ENCODE results near the gene BNC1. TPM values are rescaled to one million over a fixed set of nuclear protein-coding genes. Genes with fewer than 3 reads are reported as not detected.

BNC1 gene
- total RNA-seq, 5 donors from 2014 or later (not counting 1 experiment from before 2014, with no cell fraction given): not detected

DNA sequence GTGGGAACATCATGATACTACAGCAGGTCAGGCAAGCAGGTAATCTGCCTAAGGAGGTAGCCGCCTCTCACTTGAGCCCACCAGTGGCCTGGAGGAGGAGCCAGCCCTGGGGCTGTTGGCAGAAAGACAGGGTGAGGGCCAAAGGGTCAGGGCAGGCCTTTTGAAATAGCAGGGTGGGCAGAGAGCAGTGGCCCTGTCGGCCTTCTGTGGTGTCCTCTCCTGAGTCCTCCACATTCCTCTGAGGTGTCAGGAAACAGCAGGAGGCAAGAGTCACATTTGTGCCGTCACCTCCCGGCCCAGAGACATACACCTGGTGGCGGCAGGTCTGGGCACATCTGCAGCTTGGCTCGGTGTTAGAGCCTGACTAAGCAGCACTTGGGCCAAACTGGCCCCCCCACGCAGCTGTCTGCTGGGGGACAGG, 3.9 kb upstream of the BNC1 start:
- Mint-ChIP-seq H3K27me3 (peaks cover 42 to 46% of the 10 kb centered on the region in 2 donors), H3K36me3 (no peaks in the 10 kb centered on the region), H3K4me3 (no peak overlapping the region), H3K9me3 (no peaks in the 10 kb centered on the region), H3K4me1 (peaks cover 0 to 11% (median 6%) of the 10 kb centered on the region in 3 donors), H3K27ac (no peak overlapping the region)
- no peak for ATAC-seq (replicated peaks in 1 of 4)
- Histone ChIP-seq H3K27me3 (replicated peaks in 1 of 2; ENCODE audit: control insufficient read depth in 2 of 2, extremely low read depth in 1 of 2, insufficient read depth in 2 of 2, low read length in 1 of 2) (peaks cover 5 to 34% of the 10 kb centered on the region in 2 experiments), H3K4me1 (ENCODE audit: control insufficient read depth in 1 of 2, extremely low read depth in 1 of 2, insufficient read depth in 2 of 2, low read length in 2 of 2) (peaks cover 0 to 7% of the 10 kb centered on the region in 2 experiments), H3K4me3 (ENCODE audit: control insufficient read depth in 1 of 2, extremely low read depth in 1 of 2, low read length in 1 of 2) (no peak overlapping the region), H3K36me3 (ENCODE audit: control insufficient read depth in 2 of 2, extremely low read depth in 1 of 2, insufficient read depth in 1 of 2, low read length in 1 of 2) (no peaks in the 10 kb centered on the region), H3K27ac (ENCODE audit: low read length) (no peak overlapping the region), H3K9me3 (no peaks in the 10 kb centered on the region)
- 89% methylated on average over 6 of the region's 7 CpGs for WGBS (ENCODE audit: insufficient coverage)
- ChIA-PET CTCF (no interaction called here), POLR2A (no interaction called here)
- DNase-seq: no peak

DNA sequence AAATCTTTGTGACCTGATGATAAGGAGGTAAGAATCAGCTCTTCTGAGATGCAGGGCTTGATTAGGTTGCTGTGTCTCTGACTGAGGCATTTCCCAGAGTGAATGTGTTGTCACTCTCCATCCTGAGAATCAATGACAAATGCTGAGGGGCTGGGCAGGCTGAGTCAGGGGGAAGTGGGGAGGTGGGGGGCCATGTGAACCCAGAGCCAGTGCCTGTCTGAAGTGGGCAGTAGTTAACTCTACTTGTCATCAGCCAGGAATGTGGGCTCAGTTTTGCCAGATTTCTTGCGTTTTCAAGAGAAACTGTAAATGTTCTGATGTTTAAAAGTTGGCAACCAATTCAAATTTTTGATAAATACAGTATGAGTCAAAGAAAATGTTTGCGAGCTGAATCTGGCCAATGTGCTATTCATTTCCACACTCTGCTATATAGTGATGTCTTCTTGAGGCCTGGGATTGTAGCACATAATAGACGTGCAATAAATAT, 3.1 kb upstream of the BNC1 start:
- H3K36me3 Mint-ChIP-seq: no peaks in the 10 kb centered on the region
- no CpG with 5 or more reads among the region's 3 CpGs for WGBS (ENCODE audit: insufficient coverage)
- H3K4me3 Mint-ChIP-seq: no peak overlapping the region
- no peaks in the 10 kb centered on the region for H3K9me3 Mint-ChIP-seq
- Histone ChIP-seq H3K27me3 (replicated peaks in 1 of 2; ENCODE audit: control insufficient read depth in 2 of 2, extremely low read depth in 1 of 2, insufficient read depth in 2 of 2, low read length in 1 of 2) (peaks cover 9 to 41% of the 10 kb centered on the region in 2 experiments), H3K4me1 (ENCODE audit: control insufficient read depth in 1 of 2, extremely low read depth in 1 of 2, insufficient read depth in 2 of 2, low read length in 2 of 2) (peaks cover 0 to 14% of the 10 kb centered on the region in 2 experiments), H3K4me3 (ENCODE audit: control insufficient read depth in 1 of 2, extremely low read depth in 1 of 2, low read length in 1 of 2) (no peak overlapping the region), H3K27ac (ENCODE audit: low read length) (no peak overlapping the region), H3K36me3 (ENCODE audit: control insufficient read depth in 2 of 2, extremely low read depth in 1 of 2, insufficient read depth in 1 of 2, low read length in 1 of 2) (no peaks in the 10 kb centered on the region), H3K9me3 (no peaks in the 10 kb centered on the region)
- peaks cover 4 to 15% (median 10%) of the 10 kb centered on the region in 3 donors for H3K4me1 Mint-ChIP-seq
- no peak overlapping the region for H3K27ac Mint-ChIP-seq
- ATAC-seq (replicated peaks in 1 of 4) (no peak), DNase-seq (no peak)
- POLR2A ChIA-PET: no interaction called here
- CTCF ChIA-PET: no interaction called here
- peaks cover 47 to 50% of the 10 kb centered on the region in 2 donors for H3K27me3 Mint-ChIP-seq

DNA sequence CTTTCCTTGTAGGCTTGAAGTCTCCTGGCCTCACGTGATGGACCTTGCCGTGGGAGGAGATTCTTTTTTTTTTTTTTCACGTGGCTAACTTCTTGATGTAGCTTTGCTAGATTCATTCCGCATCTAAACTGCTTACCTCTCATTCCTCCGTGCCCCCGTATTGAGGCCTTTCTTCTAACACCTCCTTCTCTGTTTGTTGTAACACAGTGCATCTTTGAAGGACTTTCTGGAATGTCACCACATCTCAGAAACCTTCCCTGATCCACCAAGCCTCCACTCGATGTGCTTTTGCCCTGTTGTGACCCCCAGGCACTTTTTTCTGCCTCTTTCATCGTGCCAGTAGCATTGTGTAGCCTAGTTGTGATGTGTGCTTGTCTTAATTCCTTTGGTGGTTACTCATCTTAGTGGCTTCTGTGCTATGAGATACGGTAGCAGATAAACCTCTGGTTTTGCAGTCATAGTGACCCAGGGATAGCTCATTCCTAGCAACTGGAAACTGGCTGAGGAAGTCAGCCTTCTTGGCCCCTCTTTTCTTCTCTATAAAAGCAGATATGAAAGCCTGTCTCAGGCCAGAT, 1.6 kb upstream of the BNC1 start:
- peaks cover 16 to 41% of the 10 kb centered on the region in 2 experiments for H3K27me3 ChIP-seq (replicated peaks in 1 of 2; ENCODE audit: control insufficient read depth in 2 of 2, extremely low read depth in 1 of 2, insufficient read depth in 2 of 2, low read length in 1 of 2)
- no peak overlapping the region for H3K27ac ChIP-seq (ENCODE audit: low read length)
- no peaks in the 10 kb centered on the region for H3K9me3 Mint-ChIP-seq
- H3K36me3 ChIP-seq (ENCODE audit: control insufficient read depth in 2 of 2, extremely low read depth in 1 of 2, insufficient read depth in 1 of 2, low read length in 1 of 2): no peaks in the 10 kb centered on the region
- no peak overlapping the region for H3K27ac Mint-ChIP-seq
- peak overlapping the region in 2 of 3 donors; percentile 10 to 45 for H3K4me3 Mint-ChIP-seq
- H3K9me3 ChIP-seq: no peaks in the 10 kb centered on the region
- POLR2A ChIA-PET: no interaction called here
- CTCF ChIA-PET: interaction anchor here in 1 of 2 donors (0.6 kb wide), 1 partner anchor 193 kb away, joined by 3 read pairs; no protein-coding TSS in a partner anchor
- no peak for ATAC-seq (replicated peaks in 1 of 4)
- H3K36me3 Mint-ChIP-seq: no peaks in the 10 kb centered on the region
- H3K27me3 Mint-ChIP-seq: peaks cover 59 to 62% of the 10 kb centered on the region in 2 donors
- peaks cover 4 to 15% (median 10%) of the 10 kb centered on the region in 3 donors for H3K4me1 Mint-ChIP-seq
- H3K4me1 ChIP-seq (ENCODE audit: control insufficient read depth in 1 of 2, extremely low read depth in 1 of 2, insufficient read depth in 2 of 2, low read length in 2 of 2): peaks cover 0 to 14% of the 10 kb centered on the region in 2 experiments
- H3K4me3 ChIP-seq (ENCODE audit: control insufficient read depth in 1 of 2, extremely low read depth in 1 of 2, low read length in 1 of 2): no peak overlapping the region
- DNase-seq: no peak
- 81% methylated on average over 3 of the region's 9 CpGs for WGBS (ENCODE audit: insufficient coverage)

DNA sequence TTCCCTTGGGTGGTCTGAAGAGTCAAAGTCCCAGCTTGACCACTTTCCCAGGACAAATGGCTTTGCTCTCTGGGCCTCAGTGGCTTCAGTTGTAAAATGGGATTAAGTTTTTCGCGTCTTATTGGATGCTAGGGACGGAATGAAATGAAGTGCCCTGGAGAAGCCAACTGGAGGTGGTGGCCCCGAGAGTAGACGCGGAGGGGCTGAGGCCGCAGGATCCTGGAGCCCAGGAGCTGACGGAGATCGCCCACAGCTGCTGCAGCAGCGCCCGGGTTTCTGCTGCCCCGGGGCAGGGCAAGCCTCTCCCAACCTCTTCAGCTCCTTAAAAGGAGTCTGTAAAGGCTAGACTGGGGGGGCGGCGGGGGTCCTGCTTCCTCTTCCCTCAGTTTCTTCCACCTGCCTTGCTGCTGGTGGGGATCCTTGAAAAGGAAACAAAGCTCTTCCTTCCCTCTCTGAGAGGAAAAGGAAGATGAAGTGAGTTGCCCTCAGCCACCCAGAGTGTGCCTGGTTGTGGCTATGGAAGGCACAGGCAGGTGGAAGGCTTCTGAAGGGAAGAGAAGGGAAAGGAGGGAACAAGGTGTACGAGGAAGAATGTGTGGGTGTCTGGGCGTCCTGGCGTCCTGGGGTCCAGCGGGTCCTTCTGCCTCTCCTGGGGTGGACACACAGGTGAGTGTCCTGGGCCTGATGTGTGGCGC, 967 bp upstream of the BNC1 start:
- no peak for DNase-seq
- 67% methylated on average over 10 of the region's 19 CpGs for WGBS (ENCODE audit: insufficient coverage)
- Mint-ChIP-seq H3K4me3 (peak overlapping the region in 2 of 3 donors; percentile 13 to 45), H3K27me3 (peaks cover 59 to 69% of the 10 kb centered on the region in 2 donors), H3K9me3 (no peaks in the 10 kb centered on the region), H3K36me3 (no peaks in the 10 kb centered on the region), H3K27ac (no peak overlapping the region), H3K4me1 (peaks cover 4 to 15% (median 10%) of the 10 kb centered on the region in 3 donors)
- H3K9me3 ChIP-seq: no peaks in the 10 kb centered on the region
- no peak overlapping the region for H3K4me3 ChIP-seq (ENCODE audit: control insufficient read depth in 1 of 2, extremely low read depth in 1 of 2, low read length in 1 of 2)
- CTCF ChIA-PET: no interaction called here
- no peak overlapping the region for H3K27ac ChIP-seq (ENCODE audit: low read length)
- peaks cover 21 to 41% of the 10 kb centered on the region in 2 experiments for H3K27me3 ChIP-seq (replicated peaks in 1 of 2; ENCODE audit: control insufficient read depth in 2 of 2, extremely low read depth in 1 of 2, insufficient read depth in 2 of 2, low read length in 1 of 2)
- peaks cover 0 to 14% of the 10 kb centered on the region in 2 experiments for H3K4me1 ChIP-seq (ENCODE audit: control insufficient read depth in 1 of 2, extremely low read depth in 1 of 2, insufficient read depth in 2 of 2, low read length in 2 of 2)
- POLR2A ChIA-PET: interaction anchor here in 1 of 2 donors (0.6 kb wide), 1 partner anchor 16 kb away, joined by 4 read pairs; no protein-coding TSS in a partner anchor
- ATAC-seq (replicated peaks in 1 of 4): no peak
- no peaks in the 10 kb centered on the region for H3K36me3 ChIP-seq (ENCODE audit: control insufficient read depth in 2 of 2, extremely low read depth in 1 of 2, insufficient read depth in 1 of 2, low read length in 1 of 2)

DNA sequence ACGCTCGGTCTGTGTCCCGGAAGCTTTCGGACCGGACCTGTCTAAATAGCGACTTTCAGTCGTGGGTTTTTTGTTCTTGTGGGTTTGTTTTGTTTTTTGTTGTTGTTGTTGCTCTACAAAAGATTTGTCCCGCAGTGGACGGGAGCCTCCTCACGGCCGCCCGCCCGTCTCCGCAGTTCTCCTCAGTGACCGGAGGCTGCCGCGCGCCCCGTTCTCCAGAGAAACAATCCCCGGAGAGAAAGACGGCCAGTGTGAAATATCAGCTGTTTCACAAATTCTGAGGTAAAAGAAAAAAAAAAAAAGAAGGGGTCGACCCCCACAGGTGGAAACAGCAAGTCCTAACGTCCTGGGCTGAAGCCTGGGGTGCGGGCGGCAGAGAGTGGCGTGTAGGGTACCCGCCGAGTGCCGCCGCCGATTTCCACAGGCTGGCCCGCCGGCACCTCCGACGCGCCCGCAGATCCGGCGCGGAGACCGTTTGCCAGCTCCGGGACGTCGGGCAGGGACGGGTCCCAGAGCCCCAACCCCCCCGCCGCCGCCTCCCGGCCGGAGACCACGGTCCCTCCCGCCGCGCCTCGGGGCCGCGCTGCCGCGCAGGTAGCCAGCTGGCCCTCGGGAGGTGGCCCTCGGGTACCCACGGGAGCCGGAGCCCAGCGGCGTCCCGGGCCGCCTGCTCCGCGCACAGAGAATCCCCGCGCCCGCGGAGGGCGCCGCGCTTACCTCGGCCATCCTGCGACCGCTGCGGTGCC, 478 bp downstream of the BNC1 start:
- no peaks in the 10 kb centered on the region for H3K9me3 ChIP-seq
- Mint-ChIP-seq H3K27me3 (peaks cover 64 to 74% of the 10 kb centered on the region in 2 donors), H3K4me1 (peaks cover 4 to 15% (median 10%) of the 10 kb centered on the region in 3 donors), H3K9me3 (no peaks in the 10 kb centered on the region), H3K4me3 (peak overlapping the region in 2 of 3 donors; percentile 37 to 70), H3K36me3 (no peaks in the 10 kb centered on the region), H3K27ac (no peak overlapping the region)
- peaks cover 21 to 41% of the 10 kb centered on the region in 2 experiments for H3K27me3 ChIP-seq (replicated peaks in 1 of 2; ENCODE audit: control insufficient read depth in 2 of 2, extremely low read depth in 1 of 2, insufficient read depth in 2 of 2, low read length in 1 of 2)
- DNase-seq (no peak), ATAC-seq (replicated peaks in 1 of 4) (no peak)
- peaks cover 0 to 14% of the 10 kb centered on the region in 2 experiments for H3K4me1 ChIP-seq (ENCODE audit: control insufficient read depth in 1 of 2, extremely low read depth in 1 of 2, insufficient read depth in 2 of 2, low read length in 2 of 2)
- CTCF ChIA-PET: no interaction called here
- H3K4me3 ChIP-seq (ENCODE audit: control insufficient read depth in 1 of 2, extremely low read depth in 1 of 2, low read length in 1 of 2): peak overlapping the region in 1 of 2 donors; percentile 58
- POLR2A ChIA-PET: no interaction called here
- 12% methylated on average over 77 of the region's 80 CpGs for WGBS (ENCODE audit: insufficient coverage)
- no peak overlapping the region for H3K27ac ChIP-seq (ENCODE audit: low read length)
- H3K36me3 ChIP-seq (ENCODE audit: control insufficient read depth in 2 of 2, extremely low read depth in 1 of 2, insufficient read depth in 1 of 2, low read length in 1 of 2): no peaks in the 10 kb centered on the region

DNA sequence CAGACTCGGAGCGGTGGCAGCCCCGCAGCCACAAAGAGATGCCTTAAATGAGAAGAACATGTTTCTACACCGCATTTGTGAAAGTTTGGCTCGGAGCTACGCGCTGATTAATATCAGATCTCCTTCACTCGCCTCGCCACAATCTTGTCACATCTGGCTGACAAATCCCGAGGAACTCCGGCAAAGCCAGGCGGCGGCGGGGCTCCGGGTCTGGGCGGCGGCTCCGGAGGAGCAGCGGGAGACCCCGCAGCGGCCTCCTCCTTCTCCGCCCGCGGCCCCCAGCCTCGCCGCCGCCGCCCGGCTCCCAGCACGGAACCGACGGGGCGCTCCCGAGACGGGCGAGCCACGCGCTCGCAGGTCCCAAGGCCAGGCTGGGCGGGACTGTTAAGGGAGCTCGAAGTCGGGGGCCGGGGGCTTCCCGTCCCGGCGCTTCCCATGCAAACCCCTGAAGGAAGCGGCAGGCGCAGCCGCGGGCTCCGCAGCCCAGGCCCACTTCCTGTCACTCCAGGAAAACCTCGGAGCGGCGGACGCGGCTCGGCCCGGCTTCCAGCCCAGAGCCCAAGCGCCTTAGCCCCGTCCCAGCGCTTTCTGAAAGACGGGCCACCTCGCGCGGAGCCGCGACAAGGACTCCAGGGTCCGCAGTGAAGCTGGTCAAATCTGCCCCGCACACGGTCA, 1.2 kb downstream of the BNC1 start:
- no peak overlapping the region for H3K27ac ChIP-seq (ENCODE audit: low read length)
- H3K4me1 ChIP-seq (ENCODE audit: control insufficient read depth in 1 of 2, extremely low read depth in 1 of 2, insufficient read depth in 2 of 2, low read length in 2 of 2): peaks cover 0 to 14% of the 10 kb centered on the region in 2 experiments
- peak overlapping the region in 1 of 2 donors; percentile 58 for H3K4me3 ChIP-seq (ENCODE audit: control insufficient read depth in 1 of 2, extremely low read depth in 1 of 2, low read length in 1 of 2)
- ATAC-seq (replicated peaks in 1 of 4) (no peak), DNase-seq (no peak)
- peaks cover 60 to 74% of the 10 kb centered on the region in 2 donors for H3K27me3 Mint-ChIP-seq
- CTCF ChIA-PET: no interaction called here
- no peaks in the 10 kb centered on the region for H3K9me3 ChIP-seq
- H3K4me1 Mint-ChIP-seq: peaks cover 4 to 15% (median 10%) of the 10 kb centered on the region in 3 donors
- no peaks in the 10 kb centered on the region for H3K36me3 ChIP-seq (ENCODE audit: control insufficient read depth in 2 of 2, extremely low read depth in 1 of 2, insufficient read depth in 1 of 2, low read length in 1 of 2)
- peaks cover 21 to 35% of the 10 kb centered on the region in 2 experiments for H3K27me3 ChIP-seq (replicated peaks in 1 of 2; ENCODE audit: control insufficient read depth in 2 of 2, extremely low read depth in 1 of 2, insufficient read depth in 2 of 2, low read length in 1 of 2)
- WGBS (ENCODE audit: insufficient coverage): 4% methylated on average over 66 of the region's 70 CpGs
- no peaks in the 10 kb centered on the region for H3K36me3 Mint-ChIP-seq
- POLR2A ChIA-PET: no interaction called here
- no peaks in the 10 kb centered on the region for H3K9me3 Mint-ChIP-seq
- H3K27ac Mint-ChIP-seq: no peak overlapping the region
- H3K4me3 Mint-ChIP-seq: peak overlapping the region; percentile 28 to 70 (median 37)
